SHP77 treated with DMSO at 0.1 percent for 48 hours (cell line): ENCODE results near the gene TBC1D22A.
"Not testable (repeated sequence)": the region's sequence is repeated elsewhere in the genome, so short reads cannot be mapped to it uniquely, and the experiment has no call there.

Experiments
- DNase-seq: peaks from one replicate; lab custom pipeline; 2025; lab: John Stamatoyannopoulos, UW

The TBC1D22A gene

GRCh38 chr22:47157093-47157420, 394.6 kb downstream of the TBC1D22A start:
- no peak for DNase-seq

DNA sequence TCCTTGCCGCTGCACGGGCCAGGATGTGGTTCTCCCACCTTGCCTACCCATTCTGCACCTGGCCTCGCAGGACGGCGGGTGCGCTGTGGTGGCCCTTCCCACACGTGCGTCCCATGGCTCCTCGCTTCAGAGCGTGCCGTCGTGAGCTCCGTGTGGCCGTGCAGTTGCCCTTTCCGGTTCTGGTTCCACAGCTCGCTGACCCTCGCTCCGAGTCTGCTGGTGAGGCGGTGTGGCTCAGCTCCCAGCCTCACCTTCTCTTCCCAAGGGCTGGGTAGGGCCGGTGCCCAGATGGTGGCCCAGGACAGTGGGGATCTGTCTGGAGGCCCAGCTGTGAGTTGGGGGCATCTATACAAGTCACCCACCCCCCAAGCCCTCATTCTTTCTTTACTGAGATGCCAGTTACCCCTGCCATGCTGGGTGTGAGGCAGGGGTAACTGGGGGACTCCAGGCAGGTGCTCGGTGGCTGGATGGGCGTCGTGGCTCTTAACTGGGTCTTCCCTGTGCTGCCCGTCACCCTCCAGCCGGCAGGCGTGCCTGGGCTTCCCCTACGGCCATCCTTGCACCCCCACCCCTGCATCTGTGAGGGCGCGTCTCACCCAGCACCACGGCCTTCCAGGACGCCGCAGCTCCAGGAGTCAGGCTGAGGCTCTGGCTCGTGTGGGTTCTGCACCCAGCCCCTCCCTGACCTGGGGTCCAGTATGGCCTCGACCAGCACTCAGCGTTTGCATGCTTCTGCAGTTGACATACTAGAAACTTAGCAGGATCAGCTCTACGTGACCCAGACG, 395.2 kb downstream of the TBC1D22A start:
- DNase-seq = no peak

GRCh38 chr22:47158457-47158856, 396.0 kb downstream of the TBC1D22A start:
- no peak for DNase-seq

- DNase-seq = no peak
Measured at GRCh38 chr22:47159592-47159991, 397.1 kb downstream of the TBC1D22A start.

DNA sequence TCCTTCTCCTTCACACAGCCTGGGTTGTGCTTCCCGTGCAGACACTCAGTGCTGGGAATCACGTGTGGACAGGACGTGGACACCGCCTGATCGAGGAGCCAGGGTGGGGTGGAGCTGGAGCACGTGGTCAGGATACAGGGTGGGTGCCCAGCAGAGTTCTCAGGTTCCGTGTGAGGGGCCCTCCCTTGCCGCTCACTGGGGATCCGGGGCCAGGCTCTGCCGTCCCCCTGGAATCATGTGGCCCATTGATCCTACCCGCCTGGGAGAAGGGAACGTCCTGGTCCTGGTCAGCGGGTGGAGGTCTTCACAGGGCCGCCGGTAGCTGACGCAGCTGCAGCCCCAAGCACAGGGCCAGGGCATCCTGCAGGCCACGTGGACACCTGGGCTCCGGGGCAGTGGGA, 397.7 kb downstream of the TBC1D22A start:
- DNase-seq = no peak

GRCh38 chr22:47160781-47161520, 398.5 kb downstream of the TBC1D22A start:
- DNase-seq = no peak

- no peak for DNase-seq
Measured at GRCh38 chr22:47161631-47162030, 399.2 kb downstream of the TBC1D22A start.

DNA sequence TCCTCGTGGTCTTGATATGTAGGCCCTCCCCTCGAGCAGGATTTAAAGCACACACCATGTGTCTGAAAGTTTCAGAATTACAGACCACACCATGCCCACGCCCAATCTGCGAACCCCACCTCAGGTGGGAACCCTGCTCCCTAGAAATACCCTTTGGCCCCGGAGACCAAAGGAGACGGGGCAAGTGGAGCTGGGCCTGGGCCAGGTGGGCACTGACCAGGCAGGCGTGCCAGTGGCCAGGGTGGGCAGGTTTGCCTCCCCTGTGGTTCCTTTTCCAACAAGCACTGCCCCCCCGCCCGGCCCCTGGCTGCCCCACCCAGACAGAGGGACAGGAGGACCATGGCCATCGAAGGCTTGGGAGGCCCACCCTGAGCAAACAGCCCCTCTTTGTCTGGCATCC, 400.4 kb downstream of the TBC1D22A start:
- DNase-seq = no peak

- DNase-seq = no peak
Measured at GRCh38 chr22:47163481-47163855, 401.0 kb downstream of the TBC1D22A start.

DNA sequence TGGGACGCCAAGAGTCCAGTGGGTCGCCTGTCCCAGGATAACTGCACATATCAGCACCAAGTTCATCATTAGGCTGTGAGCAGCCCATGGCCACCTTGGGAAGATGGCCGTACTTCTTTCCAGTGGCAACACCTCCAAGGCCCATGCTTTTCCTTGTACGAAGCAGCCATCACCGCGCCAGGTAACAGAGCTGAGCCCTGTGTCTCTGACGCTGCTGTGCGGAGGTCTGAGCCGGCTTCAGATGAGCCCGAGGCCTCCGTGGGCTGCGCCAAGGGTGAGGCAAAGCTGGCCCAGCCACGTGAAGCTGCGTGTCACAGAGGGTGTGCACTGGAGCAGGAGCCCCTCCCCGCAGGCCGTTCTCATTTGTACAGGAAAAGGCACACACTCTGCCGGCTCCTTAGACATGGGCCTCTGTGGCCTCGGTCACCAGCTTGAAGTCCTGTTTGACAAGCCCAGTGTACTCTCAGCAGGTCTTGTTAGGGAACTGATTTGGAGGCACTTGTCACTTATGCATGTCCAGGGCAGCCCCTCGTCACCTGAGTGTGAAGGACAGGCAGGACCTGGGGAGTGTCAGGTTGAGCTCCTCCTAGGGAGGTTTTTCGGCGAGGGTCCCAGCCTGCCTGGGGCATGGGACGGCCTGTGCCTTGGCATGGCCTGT, 401.5 kb downstream of the TBC1D22A start:
- DNase-seq = no peak

DNA sequence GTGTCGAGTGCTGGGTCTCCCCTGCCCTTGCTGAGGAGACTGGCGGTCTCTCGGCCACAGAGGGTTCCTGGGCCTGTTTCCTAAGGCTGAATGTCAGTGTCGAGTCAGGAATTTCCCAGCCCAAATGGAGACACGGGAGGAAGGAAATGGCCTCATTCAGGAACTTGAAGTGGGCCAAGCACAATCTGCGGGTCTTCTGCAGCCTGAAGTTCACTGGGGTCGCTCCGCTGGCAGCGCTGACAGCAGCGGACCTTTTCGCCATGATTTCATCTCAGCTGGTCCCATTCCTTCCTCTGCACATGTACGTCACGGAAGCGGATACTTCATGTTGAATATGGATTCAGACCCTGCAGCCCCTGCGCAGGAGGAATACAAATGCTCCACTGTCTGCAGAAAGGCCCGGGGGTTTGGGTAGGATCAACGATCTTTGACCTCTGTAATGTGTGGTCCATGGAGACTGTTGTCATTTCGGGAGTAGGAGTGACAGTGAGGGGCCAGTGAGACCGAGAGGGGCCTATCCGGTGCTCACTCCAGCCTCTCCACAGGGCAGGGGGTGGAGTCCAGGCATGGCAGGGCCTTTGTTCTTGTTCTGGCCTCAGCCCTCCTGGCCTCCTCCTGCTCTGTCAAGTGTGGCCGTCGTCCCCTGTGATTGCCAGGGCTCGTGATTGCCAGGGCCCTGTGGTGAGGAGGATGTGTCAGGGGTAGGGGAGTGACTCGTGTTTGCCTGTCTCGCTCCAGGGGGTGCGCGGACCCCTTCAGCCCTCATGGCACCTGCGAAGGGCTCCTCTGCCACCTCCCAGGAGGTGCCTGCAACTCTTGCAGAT, 402.3 kb downstream of the TBC1D22A start:
- DNase-seq = no peak

- DNase-seq = peak; percentile 16
Measured at GRCh38 chr22:47165338-47166032, 403.0 kb downstream of the TBC1D22A start.

GRCh38 chr22:47166033-47166404, 403.6 kb downstream of the TBC1D22A start:
- DNase-seq = no peak

DNA sequence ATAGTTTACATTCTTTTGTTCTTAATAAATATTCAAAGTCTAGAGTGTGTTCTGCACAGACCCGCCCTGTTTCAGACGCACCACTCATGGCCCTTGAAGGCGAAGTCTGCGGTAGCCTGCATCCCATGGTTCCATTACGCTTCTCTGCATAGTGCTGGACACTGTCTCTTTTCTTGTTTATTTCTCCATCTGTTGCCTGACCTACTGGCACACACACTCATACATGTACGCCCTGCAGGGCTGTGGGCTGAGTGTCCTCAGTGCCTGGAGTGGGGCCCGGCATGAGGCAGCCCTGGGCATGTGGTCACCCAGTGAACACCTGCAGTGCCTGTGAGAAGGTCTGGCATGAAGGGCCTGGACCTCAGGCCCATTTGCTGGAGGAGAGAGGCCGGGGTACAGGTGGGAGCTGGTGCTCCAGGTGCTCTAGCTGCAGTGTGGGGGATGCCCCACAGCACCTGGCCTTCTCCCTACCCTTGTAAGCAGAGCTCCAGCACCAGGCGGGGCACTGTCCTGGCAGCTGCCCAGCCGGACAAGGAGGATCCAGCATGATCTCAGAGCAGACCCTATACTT, 404.1 kb downstream of the TBC1D22A start:
- DNase-seq = no peak

DNA sequence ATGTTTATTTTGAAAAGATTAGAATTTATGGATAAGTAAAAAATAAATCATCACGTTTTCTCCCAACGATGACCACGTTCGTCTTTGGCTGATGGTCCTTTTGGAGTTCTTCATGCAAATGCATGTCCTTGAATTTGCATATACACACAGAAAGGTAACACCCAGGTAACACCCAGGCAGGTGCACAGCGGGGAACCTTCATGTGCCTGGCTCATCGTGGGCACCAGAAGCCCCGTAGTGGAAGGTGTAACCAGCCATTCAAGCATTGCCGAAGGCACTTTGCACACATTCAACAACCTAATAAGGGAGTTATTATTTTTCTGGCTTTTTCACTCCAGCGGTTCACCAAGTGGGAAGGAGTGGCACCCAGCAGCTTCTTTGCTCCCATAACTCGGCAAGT, 404.6 kb downstream of the TBC1D22A start:
- DNase-seq = no peak

DNA sequence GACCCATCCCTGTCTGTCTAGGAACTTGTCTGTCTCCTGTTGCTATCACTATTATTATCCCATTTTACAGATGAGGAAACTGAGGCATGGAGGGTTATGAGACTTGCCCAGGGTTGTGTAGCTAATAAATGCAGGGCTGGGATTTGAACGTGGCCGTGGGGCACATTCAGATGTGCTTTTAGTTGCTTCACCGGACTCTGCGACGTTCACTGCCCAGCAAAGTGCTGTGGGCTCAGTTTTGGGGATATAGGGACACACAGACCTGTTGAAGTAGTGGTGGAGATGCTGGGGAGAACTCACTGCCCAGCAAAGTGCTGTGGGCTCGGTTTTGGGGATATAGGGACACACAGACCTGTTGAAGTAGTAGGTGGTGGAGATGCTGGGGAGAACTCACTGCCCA, 405.5 kb downstream of the TBC1D22A start:
- not testable (repeated sequence) for DNase-seq

GRCh38 chr22:47168441-47168840, 406.0 kb downstream of the TBC1D22A start:
- no peak for DNase-seq

- no peak for DNase-seq
Measured at GRCh38 chr22:47168900-47169800, 406.7 kb downstream of the TBC1D22A start.

DNA sequence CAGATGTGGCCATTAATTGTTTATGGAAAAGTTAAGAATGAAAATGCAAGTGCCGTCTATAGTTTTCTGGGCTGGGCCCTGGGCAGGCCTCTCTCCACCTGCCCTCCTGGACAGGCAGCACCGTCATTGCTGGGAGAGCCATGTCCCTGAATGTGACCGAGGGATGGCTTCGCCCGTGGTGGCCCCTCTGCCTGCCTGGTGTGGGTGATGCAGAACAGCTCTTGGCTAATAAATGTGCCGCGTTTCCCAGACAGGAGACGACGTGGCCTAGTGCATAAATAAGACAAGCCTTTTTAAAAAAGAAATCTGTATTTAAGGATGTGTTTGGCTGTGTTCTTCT, 407.3 kb downstream of the TBC1D22A start:
- no peak for DNase-seq
